Stomach smooth muscle (tissue), 2 donors: ENCODE data around the gene MBD2.
A peak's percentile ranks its signal among the peaks of the same experiment; 100 is the strongest.

Experiments
- H3K27ac ChIP-seq: one replicate; pipeline ENCODE4 v1.7.0; 2013; ENCODE audit warnings: mild to moderate bottlenecking, low read length, inconsistent platforms
- H3K27me3 ChIP-seq, 2 donors: one replicate each; pipeline ENCODE4 v1.7.0; 2013; ENCODE audit warnings: low read length in 2 of 2; ENCODE audit not compliant: insufficient read depth in 2 of 2, control insufficient read depth in 1 of 2
- H3K36me3 ChIP-seq, 2 donors: one replicate each; pipeline ENCODE4 v1.7.0; 2013; ENCODE audit warnings: low read length in 2 of 2; ENCODE audit not compliant: control insufficient read depth in 2 of 2, insufficient read depth in 2 of 2
- H3K4me1 ChIP-seq: one replicate; pipeline ENCODE4 v1.7.0; 2013; ENCODE audit warnings: low read length; ENCODE audit not compliant: control insufficient read depth, insufficient read depth
- H3K4me3 ChIP-seq, 2 donors: one replicate each; pipeline ENCODE4 v1.7.0; 2013; ENCODE audit warnings: low read length in 2 of 2
- H3K9ac ChIP-seq, 2 donors: one replicate each; pipeline ENCODE4 v1.7.0; 2013; ENCODE audit warnings: low read length in 2 of 2, mild to moderate bottlenecking in 1 of 2
- H3K9me3 ChIP-seq, 2 donors: one replicate each; pipeline ENCODE4 v1.7.0; 2013; ENCODE audit warnings: low read length in 2 of 2; ENCODE audit not compliant: control insufficient read depth in 2 of 2
- donor health status: healthy.
- donor health status: Pancreatic carcinoma.

MBD2 gene

DNA sequence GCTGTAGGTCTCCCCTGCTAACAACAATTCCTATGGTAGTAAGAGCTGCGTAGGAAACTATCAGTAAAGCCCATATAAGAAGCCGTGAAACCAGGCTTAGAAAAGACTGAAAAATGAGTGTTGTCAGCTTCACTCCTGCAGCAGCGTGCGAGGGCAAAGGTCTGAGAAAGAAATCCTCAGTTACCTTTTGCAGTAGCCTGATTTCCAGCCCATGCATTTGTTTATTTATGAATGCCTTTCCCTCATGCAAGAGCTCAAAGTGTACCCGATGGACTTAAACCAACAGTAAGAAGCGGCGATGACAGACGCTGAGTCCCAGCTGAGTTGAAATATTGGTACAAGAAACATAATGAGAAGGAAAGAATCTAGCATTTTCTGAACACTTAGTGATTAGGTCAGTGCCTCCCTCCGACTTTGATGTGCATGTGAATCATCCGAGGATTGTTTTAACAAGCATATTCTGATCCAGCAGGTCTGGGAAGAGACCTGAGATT, 29.8 kb upstream of the MBD2 start:
- Histone ChIP-seq H3K9ac (no peak overlapping the region), H3K4me1 (no peaks in the 10 kb centered on the region), H3K9me3 (no peaks in the 10 kb centered on the region), H3K27ac (no peak overlapping the region), H3K36me3 (no peaks in the 10 kb centered on the region), H3K27me3 (no peaks in the 10 kb centered on the region), H3K4me3 (peak overlapping the region; percentile 30 to 43)

DNA sequence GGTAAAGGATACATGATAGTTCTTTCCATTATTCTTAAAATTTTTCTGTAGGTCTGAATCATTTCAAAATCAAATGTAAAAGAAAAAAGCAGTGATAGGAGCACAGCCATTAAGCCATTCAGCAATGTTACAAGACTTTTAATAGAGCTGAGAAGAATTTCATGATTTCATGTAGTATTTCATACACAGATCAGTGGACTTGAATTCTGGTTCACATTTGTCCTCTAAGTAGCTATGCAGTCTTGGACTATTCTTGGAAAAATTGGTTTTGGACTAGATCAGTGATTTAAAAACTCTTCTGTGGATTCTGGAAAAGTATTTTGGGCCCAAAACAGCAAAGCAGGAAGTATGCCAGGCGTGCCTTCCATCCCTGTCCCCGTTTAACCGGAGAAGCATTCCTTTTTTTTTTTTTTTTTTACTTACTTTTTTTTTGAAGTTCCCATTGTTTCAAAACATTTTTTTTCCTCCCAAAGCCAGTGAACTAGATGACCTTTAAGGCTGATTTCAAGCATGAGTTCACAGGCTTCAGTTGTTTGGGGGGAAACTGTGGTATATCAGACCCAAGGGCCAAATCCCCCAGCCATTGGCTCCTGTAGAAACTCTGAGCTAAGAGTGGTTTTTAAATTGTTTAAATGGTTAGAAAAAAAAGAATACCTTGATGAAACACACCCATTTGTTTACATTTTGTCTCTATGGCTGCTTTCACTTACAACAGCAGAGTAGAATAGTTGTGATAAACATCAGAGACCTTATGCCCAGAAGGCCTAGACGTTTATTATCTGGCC, 27.3 kb upstream of the MBD2 start:
- Histone ChIP-seq H3K9ac (no peak overlapping the region), H3K36me3 (no peaks in the 10 kb centered on the region), H3K27me3 (no peaks in the 10 kb centered on the region), H3K9me3 (no peaks in the 10 kb centered on the region), H3K4me1 (no peaks in the 10 kb centered on the region), H3K27ac (no peak overlapping the region), H3K4me3 (no peak overlapping the region)

DNA sequence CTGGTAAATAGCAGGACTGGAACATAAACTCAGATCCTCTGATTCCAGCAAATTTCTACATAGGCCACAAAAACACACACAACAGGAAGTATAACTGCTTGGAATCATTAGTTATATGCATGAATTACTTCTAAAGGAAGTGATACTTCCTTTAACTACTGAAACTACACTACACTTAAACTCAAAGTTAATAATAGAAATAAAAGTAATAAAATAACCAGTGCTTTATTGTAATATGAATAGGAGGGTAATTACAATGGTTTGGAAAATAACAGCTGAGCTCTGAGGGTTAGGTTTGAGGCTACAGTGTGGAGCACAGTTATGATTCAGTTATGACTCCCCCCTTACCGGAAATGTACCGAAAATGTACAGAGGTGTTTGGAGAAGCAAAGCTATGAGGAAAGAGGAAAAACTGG, 26.4 kb upstream of the MBD2 start:
- H3K27me3 ChIP-seq: no peaks in the 10 kb centered on the region
- H3K36me3 ChIP-seq: no peaks in the 10 kb centered on the region
- no peaks in the 10 kb centered on the region for H3K4me1 ChIP-seq
- H3K9me3 ChIP-seq: no peaks in the 10 kb centered on the region
- no peak overlapping the region for H3K9ac ChIP-seq
- no peak overlapping the region for H3K27ac ChIP-seq
- H3K4me3 ChIP-seq: no peak overlapping the region

DNA sequence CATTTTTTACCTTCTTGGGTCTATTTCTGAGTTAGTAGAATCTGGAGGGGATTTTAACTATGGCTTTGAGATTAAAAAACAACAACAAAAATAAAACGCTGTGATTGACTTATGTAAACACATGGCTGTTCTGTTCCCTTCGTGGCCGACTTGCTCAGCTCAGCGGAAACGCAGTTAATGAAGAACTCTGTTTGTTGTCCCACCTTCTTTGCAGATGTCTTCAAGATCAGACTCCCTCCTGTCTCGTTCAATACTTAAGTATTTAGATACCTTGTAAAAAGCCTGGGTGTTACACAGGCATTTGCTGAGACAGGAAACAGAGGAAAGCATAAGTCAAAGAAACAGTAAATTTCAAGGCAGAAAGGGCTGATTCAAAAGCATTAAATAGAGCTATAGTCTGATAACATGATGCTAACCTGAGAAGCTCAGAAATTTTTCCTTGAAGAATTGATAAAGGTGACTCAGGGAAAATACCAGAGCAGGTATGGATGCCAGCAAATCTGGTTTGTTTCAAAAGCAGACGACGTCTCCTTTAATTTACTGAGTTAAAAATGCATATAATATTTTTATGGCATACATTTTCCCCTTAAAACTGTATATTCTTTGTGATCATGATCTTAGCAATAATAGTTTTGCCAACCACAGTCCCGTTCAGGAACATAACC, 23.2 kb upstream of the MBD2 start:
- H3K9me3 ChIP-seq: no peaks in the 10 kb centered on the region
- no peaks in the 10 kb centered on the region for H3K4me1 ChIP-seq
- no peaks in the 10 kb centered on the region for H3K36me3 ChIP-seq
- no peak overlapping the region for H3K27ac ChIP-seq
- no peak overlapping the region for H3K4me3 ChIP-seq
- no peak overlapping the region for H3K9ac ChIP-seq
- H3K27me3 ChIP-seq: no peaks in the 10 kb centered on the region

DNA sequence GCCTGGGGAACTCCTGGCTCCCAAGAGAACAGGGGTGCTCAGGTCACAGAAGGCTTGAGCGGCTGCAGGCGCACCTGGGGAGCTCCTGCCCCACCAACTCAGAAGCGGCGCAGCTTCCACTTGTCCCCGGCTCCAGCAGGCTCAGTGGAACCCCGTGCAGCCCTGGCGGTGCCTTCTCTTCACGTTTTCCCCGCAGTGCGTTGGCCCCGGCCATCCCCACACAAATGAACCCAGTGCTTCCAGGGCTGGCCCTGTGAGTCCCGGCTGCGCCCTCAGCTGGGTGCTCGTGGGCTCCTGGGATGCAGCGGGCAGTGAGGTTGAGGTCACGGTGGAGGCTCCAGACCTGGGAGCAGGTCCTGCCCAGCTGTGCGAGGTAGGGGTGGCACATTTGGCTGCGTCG, 17.9 kb upstream of the MBD2 start:
- no peak overlapping the region for H3K4me3 ChIP-seq
- no peaks in the 10 kb centered on the region for H3K27me3 ChIP-seq
- no peak overlapping the region for H3K27ac ChIP-seq
- no peaks in the 10 kb centered on the region for H3K9me3 ChIP-seq
- no peak overlapping the region for H3K9ac ChIP-seq
- no peaks in the 10 kb centered on the region for H3K36me3 ChIP-seq
- H3K4me1 ChIP-seq: no peaks in the 10 kb centered on the region

DNA sequence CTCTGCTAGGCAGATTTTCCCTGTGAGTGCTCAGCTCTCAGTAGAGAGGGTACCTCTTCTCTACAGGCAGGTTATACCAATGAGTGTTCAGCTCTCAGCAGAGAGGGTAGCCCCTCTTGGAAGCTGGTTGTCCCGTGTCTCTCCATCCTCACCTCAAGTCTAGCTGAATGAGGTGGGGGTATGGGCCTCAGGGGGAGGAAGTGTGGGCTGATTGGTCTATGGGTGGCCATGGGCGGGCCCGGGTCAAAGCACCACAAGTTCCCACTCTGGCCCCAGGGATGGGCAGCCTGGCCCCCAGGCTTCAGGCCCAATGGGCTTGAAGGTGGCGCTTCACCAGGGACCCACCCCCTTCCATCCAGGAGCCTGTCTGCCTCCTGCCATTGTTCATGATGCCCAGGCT, 17.0 kb upstream of the MBD2 start:
- no peaks in the 10 kb centered on the region for H3K36me3 ChIP-seq
- H3K4me3 ChIP-seq: no peak overlapping the region
- no peaks in the 10 kb centered on the region for H3K4me1 ChIP-seq
- no peak overlapping the region for H3K9ac ChIP-seq
- H3K27me3 ChIP-seq: no peaks in the 10 kb centered on the region
- H3K9me3 ChIP-seq: no peaks in the 10 kb centered on the region
- H3K27ac ChIP-seq: no peak overlapping the region

DNA sequence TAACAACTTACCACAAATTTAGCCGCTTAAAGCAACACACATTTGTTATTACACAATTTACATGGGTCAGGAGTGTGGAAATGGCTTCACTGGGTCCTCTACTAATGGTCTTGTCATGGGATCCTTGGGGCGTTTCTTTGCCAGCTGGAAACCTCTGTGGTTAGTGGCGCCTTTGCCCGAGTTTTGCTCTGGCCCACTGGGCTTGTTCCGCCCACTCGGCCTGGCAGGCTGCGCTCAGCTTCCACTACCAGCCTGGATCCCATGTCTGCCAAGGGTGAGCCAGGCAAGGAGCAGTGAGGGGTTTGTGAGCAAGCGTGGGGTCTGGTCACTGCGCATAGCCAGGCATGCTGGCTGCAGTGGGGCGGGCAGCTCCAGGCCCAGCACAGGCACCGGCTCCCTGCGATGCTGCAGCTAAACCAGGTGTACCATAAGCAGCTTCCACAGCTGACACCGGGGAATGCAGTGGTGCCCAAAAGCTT, 16.2 kb upstream of the MBD2 start:
- Histone ChIP-seq H3K9ac (no peak overlapping the region), H3K4me1 (no peaks in the 10 kb centered on the region), H3K27ac (no peak overlapping the region), H3K9me3 (no peaks in the 10 kb centered on the region), H3K4me3 (no peak overlapping the region), H3K36me3 (no peaks in the 10 kb centered on the region), H3K27me3 (no peaks in the 10 kb centered on the region)

DNA sequence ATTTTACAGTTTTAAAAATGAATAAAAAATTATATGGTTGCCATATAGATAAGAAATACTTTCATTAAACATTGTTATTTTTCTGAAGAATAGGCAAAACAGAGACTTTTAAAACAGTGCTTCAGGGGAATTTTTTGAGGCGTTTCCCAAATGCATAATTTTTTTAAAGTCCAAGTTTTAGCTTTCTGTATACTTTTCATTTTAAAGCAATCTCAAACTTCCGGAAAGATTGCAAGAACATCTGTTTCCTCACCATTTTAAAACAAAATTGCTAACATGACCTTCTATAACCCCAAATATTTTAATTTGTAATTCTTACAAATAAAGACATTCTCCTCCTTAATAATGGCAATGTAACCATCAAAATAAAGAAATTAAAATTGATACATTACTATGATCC, 15.1 kb upstream of the MBD2 start:
- H3K9ac ChIP-seq: no peak overlapping the region
- H3K36me3 ChIP-seq: no peaks in the 10 kb centered on the region
- no peak overlapping the region for H3K4me3 ChIP-seq
- no peaks in the 10 kb centered on the region for H3K9me3 ChIP-seq
- no peak overlapping the region for H3K27ac ChIP-seq
- no peaks in the 10 kb centered on the region for H3K27me3 ChIP-seq
- no peaks in the 10 kb centered on the region for H3K4me1 ChIP-seq

DNA sequence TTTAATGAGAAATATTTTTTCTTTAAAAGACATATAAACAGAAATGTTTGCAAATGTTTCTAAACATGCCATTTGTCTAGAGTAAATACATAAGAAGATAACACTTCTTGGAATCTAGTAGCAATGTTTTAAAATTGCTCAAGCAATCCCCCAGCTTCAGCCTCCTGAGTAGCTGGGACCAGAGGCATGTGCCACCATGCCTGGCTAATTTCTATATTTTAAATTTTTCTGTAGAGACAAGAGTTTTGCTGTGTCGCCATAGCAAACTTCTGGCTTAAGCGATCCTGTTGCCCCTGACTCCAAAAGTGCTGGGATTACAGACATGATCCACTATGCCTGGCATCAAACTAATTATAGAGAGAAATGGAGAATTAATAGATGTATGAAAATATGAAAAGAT, 14.6 kb upstream of the MBD2 start:
- no peak overlapping the region for H3K9ac ChIP-seq
- no peaks in the 10 kb centered on the region for H3K27me3 ChIP-seq
- no peak overlapping the region for H3K27ac ChIP-seq
- H3K4me3 ChIP-seq: no peak overlapping the region
- H3K4me1 ChIP-seq: no peaks in the 10 kb centered on the region
- no peaks in the 10 kb centered on the region for H3K36me3 ChIP-seq
- no peaks in the 10 kb centered on the region for H3K9me3 ChIP-seq

DNA sequence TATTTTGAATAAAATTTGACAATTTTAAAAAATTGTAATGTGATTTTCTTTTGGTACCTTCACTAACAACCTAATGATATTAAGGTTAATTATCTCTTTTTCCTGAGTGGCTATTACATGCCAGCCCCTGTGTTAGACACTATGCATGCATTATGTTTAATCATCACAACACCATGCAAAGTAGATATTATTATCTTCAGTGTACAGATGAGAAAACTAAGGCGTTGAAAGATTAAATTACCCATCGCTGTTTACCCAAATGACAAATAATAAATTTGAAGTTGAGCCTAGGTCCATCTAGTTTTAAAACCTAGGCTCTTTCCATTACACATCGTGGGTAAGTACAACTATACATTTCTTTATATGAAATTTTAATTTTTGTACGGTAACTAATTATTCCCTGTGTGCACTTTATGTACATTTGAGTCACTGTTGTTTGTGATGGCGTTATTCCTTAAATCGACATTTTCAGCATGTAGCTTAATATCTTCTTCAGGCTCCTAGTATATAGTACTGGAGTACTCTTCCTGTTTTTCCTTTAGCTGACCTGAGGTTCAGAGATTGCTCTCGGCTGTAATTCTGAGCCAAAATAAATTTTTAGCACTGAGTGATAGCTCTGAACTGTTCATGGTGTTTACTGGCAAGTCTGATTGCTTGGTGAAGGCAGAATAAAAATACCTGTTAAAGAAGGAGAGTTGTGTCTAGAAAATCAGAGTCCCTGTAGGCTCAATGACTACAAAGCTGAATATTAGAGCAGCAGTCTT, 13.9 kb upstream of the MBD2 start:
- H3K27ac ChIP-seq: no peak overlapping the region
- H3K36me3 ChIP-seq: no peaks in the 10 kb centered on the region
- H3K9me3 ChIP-seq: no peaks in the 10 kb centered on the region
- no peak overlapping the region for H3K4me3 ChIP-seq
- no peaks in the 10 kb centered on the region for H3K27me3 ChIP-seq
- no peaks in the 10 kb centered on the region for H3K4me1 ChIP-seq
- H3K9ac ChIP-seq: no peak overlapping the region
